GM12878 (cell line): ENCODE data around the gene SOWAHC. TPM values are rescaled to one million over a fixed set of nuclear protein-coding genes. Genes with fewer than 3 reads are reported as not detected.
"Not testable (repeated sequence)": the region's sequence is repeated elsewhere in the genome, so short reads cannot be mapped to it uniquely, and the experiment has no call there.

Experiments
- ATAC-seq: fragments of 200-7000 bp; cut with Tn5 transposase; 3 replicates; pipeline ENCODE4 v1.9.1; 2020; ENCODE audit warnings: mild to moderate bottlenecking, moderate library complexity
- BruUV-seq: library from RNA; stranded (reverse); fragments of 400-500 nt; replicated peaks from 2 replicates; lab custom pipeline; 2021; lab: Mats Ljungman, UMichigan
- CTCF ChIA-PET: fragments of 300-600 bp; sonication (Branson Sonifier 250); formaldehyde crosslinking; extraction: SDS; loops from one replicate; lab custom pipeline; 2021; ENCODE audit warnings: inconsistent platforms; lab: Yijun Ruan, JAX
- POLR2A ChIA-PET: fragments of 350-600 bp; formaldehyde crosslinking; extraction: SDS; loops from one replicate; lab custom pipeline; 2021; ENCODE audit warnings: inconsistent platforms; lab: Charles Lee
- RAD21 ChIA-PET: fragments of 300-600 bp; sonication (Branson Sonifier 250); formaldehyde crosslinking; loops from one replicate; lab custom pipeline; 2023; ENCODE audit warnings: antibody characterized with exemption; ENCODE audit not compliant: unreplicated experiment; lab: Charles Lee
- SMC1A ChIA-PET: fragments of 300-600 bp; sonication (Branson Sonifier 250); formaldehyde crosslinking; loops from one replicate; lab custom pipeline; 2023; ENCODE audit not compliant: unreplicated experiment, uncharacterized antibody; lab: Charles Lee
- DNase-seq: peaks from one replicate; pipeline ENCODE4 v3.0.0-alpha.2; 2011; ENCODE audit warnings: low read depth, low spot score
- FAIRE-seq: peaks from 3 replicates; lab custom pipeline; 2011; peaks lifted over from hg19 to GRCh38; lab: Jason Lieb, UNC
- H2AFZ ChIP-seq: 2 replicates; pipeline ENCODE4 v1.6.0; 2011; ENCODE audit warnings: low read depth, low read length, control low read depth; ENCODE audit not compliant: control insufficient read depth
- H3K27ac ChIP-seq: 2 replicates; pipeline ENCODE4 v1.5.1; 2011; ENCODE audit warnings: control low read depth; ENCODE audit not compliant: control insufficient read depth, insufficient read depth
- H3K27me3 ChIP-seq, 2 experiments: replicated peaks in 1 of 2; 2 replicates each; pipeline versions ENCODE4 v1.6.0 to v1.6.1; 2011; ENCODE audit warnings: low read length in 1 of 2; ENCODE audit not compliant: control insufficient read depth in 2 of 2, insufficient read depth in 2 of 2
- H3K36me3 ChIP-seq, 2 experiments: 2 replicates each; pipeline ENCODE4 v1.5.1; 2011; ENCODE audit warnings: low read length in 1 of 2; ENCODE audit not compliant: control insufficient read depth in 2 of 2, insufficient read depth in 2 of 2
- H3K4me1 ChIP-seq: 2 replicates; pipeline ENCODE4 v1.6.1; 2011; ENCODE audit warnings: mild to moderate bottlenecking, low read length, moderate library complexity, mixed read lengths; ENCODE audit not compliant: control insufficient read depth, insufficient read depth
- H3K4me2 ChIP-seq: 2 replicates; pipeline ENCODE4 v1.6.0; 2011; ENCODE audit warnings: control low read depth; ENCODE audit not compliant: control insufficient read depth, insufficient read depth
- H3K4me3 ChIP-seq: fragments of 200-600 bp; sonication (generic); 2 replicates; pipeline ENCODE4 v1.5.1; 2016
- H3K79me2 ChIP-seq: 2 replicates; pipeline ENCODE4 v1.6.0; 2011; ENCODE audit warnings: low read length; ENCODE audit not compliant: control insufficient read depth, insufficient read depth
- H3K9ac ChIP-seq: 2 replicates; pipeline ENCODE4 v1.8.0; 2011; ENCODE audit warnings: low read length, control low read depth, mixed read lengths; ENCODE audit not compliant: control insufficient read depth, insufficient read depth
- H3K9me3 ChIP-seq: replicated peaks from 3 replicates; pipeline ENCODE4 v1.5.1; 2011; ENCODE audit warnings: mild to moderate bottlenecking, low read length; ENCODE audit not compliant: control insufficient read depth, insufficient read depth
- H4K20me1 ChIP-seq: 2 replicates; pipeline ENCODE4 v1.6.0; 2011; ENCODE audit not compliant: control insufficient read depth, insufficient read depth
- BHLHE40 ChIP-seq, 2 experiments: fragments of 450-650 bp in 1 of 2; IDR thresholded peaks; 2 replicates each; pipeline ENCODE4 v1.6.1; 2011 to 2017; ENCODE audit warnings: low read depth in 2 of 2, borderline replicate concordance in 1 of 2, improper control_type of control experiment in 1 of 2, low read length in 1 of 2, mild to moderate bottlenecking in 1 of 2
- CHD2 ChIP-seq: IDR thresholded peaks from 2 replicates; pipeline ENCODE4 v1.6.1; 2011; ENCODE audit warnings: low read depth, low read length, improper control_type of control experiment, borderline replicate concordance
- CREM ChIP-seq: IDR thresholded peaks from 2 replicates; pipeline ENCODE4 v1.6.1; 2014; ENCODE audit warnings: antibody characterized with exemption, low read depth
- EP300 ChIP-seq, 2 experiments: fragments of 150-350 bp in 1 of 2; IDR thresholded peaks; 2 replicates each; pipeline ENCODE4 v1.6.1; 2011 to 2012; ENCODE audit warnings: low read depth in 2 of 2, low read length in 2 of 2, borderline replicate concordance in 1 of 2, improper control_type of control experiment in 1 of 2, inconsistent platforms in 1 of 2; ENCODE audit not compliant: control insufficient read depth in 1 of 2
- FOXM1 ChIP-seq: IDR thresholded peaks from 2 replicates; pipeline ENCODE4 v1.6.1; 2012; ENCODE audit warnings: low read depth, mild to moderate bottlenecking, inconsistent platforms, low read length, moderate library complexity
- JUNB ChIP-seq: IDR thresholded peaks from 2 replicates; pipeline ENCODE4 v1.6.1; 2016; ENCODE audit warnings: antibody characterized with exemption, mild to moderate bottlenecking
- SREBF2 ChIP-seq: IDR thresholded peaks from 2 replicates; pipeline ENCODE4 v1.6.1; 2012; ENCODE audit warnings: mild to moderate bottlenecking, low read length
- WGBS: methylation state at CpG from one replicate; pipeline ENCODE4 v1.1.6; 2016; ENCODE audit warnings: low lambda C conversion rate; ENCODE audit not compliant: insufficient replicate concordance, insufficient coverage; ENCODE audit errors: missing lambda C conversion rate; 5-methylcytosine and 5-hydroxymethylcytosine counted together
- in situ Hi-C: fragments of 300-500 bp; cut with MboI; formaldehyde crosslinking; loops from 9 replicates; pipeline ENCODE4 v1.14.3; 2018; ENCODE audit warnings: mixed read lengths
- intact Hi-C: fragments of 100-400 bp; cut with micrococcal nuclease; formaldehyde crosslinking; loops from one replicate; pipeline ENCODE4 v1.14.2; 2022; ENCODE audit not compliant: unreplicated experiment
- polyA plus RNA-seq, 11 experiments: library from polyadenylated mRNA; depleted of rRNA in 4 of 11; unstranded in 6 of 11; stranded (reverse) in 5 of 11; fragments of >200 nt; fragmentation: Nextera tagmentation in 4 of 11; fragmentation: Illumina TruSeq in 1 of 11; extraction: Ambion mirVana in 4 of 11; extraction: Trizol in 1 of 11; gene quantifications; 1 replicate in 1 of 11; 2 replicates in 10 of 11; pipeline versions ENCODE4 v1.2.1 to v1.2.3, GENCODE V29; 2011 to 2016; ENCODE audit warnings: inconsistent platforms in 2 of 11, missing spikeins in 2 of 11, low read depth in 1 of 11
- total RNA-seq, 4 experiments: library from RNA; depleted of rRNA in 3 of 4; stranded (reverse); fragments of >200 nt in 3 of 4; fragmentation: Illumina TruSeq in 1 of 4; extraction: Trizol in 1 of 4; gene quantifications; 2 replicates each; pipeline versions ENCODE4 v1.2.1 to v1.2.3, GENCODE V29; 2013 to 2021
- TF ChIP-seq, protein P1 (sequence below): fragments of 450-650 bp; IDR thresholded peaks from 2 replicates; pipeline ENCODE4 v1.6.1; 2017; ENCODE audit warnings: mild to moderate bottlenecking, moderate library complexity

Gene SOWAHC
- total and polyA plus RNA-seq, 10 of the 15 experiments (the other 5 are each of a cell fraction or from before 2014, with no cell fraction given), result 0.48 to 2.6 (median 1.8) TPM

DNA sequence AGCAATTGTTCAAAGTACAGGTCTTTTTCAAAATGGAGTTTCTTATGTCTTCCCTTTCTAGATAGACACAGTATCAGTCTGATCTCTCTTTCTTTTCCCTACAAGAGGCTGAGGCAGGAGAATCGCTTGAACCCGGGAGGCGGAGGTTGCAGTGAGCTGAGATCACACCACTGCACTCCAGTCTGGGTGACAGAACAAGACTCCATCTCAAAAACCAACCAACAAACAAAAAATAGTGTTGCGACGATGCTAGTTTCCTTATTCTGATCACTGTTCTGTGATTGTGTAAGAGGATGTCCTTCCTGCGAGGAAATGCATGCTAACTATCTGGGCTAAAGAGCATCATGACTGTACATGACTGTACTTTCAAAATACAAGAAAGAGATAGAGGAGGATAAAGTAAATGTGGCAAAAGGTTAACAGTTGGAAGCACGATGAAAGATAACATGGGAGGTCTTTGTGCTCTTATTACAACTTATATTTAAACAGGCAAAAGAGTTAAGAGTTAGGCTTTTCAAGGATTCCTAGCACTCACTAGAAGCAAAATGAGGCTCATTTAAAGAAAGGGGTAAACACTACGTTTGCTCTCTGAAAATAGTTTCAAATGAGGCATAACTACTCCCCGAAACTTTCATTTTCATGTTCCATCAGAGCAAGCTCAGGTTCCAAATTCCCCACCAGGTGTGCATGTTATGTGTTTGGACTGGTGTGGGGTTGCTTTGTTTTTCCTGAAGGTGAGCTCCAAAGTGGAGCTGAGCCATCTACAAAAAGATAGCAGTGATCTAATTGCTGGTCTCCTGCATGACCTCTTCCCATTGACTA is 23.8 kb downstream of the SOWAHC start (continued):
- TF ChIP-seq, protein P1, sequence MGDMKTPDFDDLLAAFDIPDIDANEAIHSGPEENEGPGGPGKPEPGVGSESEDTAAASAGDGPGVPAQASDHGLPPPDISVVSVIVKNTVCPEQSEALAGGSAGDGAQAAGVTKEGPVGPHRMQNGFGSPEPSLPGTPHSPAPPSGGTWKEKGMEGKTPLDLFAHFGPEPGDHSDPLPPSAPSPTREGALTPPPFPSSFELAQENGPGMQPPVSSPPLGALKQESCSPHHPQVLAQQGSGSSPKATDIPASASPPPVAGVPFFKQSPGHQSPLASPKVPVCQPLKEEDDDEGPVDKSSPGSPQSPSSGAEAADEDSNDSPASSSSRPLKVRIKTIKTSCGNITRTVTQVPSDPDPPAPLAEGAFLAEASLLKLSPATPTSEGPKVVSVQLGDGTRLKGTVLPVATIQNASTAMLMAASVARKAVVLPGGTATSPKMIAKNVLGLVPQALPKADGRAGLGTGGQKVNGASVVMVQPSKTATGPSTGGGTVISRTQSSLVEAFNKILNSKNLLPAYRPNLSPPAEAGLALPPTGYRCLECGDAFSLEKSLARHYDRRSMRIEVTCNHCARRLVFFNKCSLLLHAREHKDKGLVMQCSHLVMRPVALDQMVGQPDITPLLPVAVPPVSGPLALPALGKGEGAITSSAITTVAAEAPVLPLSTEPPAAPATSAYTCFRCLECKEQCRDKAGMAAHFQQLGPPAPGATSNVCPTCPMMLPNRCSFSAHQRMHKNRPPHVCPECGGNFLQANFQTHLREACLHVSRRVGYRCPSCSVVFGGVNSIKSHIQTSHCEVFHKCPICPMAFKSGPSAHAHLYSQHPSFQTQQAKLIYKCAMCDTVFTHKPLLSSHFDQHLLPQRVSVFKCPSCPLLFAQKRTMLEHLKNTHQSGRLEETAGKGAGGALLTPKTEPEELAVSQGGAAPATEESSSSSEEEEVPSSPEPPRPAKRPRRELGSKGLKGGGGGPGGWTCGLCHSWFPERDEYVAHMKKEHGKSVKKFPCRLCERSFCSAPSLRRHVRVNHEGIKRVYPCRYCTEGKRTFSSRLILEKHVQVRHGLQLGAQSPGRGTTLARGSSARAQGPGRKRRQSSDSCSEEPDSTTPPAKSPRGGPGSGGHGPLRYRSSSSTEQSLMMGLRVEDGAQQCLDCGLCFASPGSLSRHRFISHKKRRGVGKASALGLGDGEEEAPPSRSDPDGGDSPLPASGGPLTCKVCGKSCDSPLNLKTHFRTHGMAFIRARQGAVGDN, result peak; percentile 83

DNA sequence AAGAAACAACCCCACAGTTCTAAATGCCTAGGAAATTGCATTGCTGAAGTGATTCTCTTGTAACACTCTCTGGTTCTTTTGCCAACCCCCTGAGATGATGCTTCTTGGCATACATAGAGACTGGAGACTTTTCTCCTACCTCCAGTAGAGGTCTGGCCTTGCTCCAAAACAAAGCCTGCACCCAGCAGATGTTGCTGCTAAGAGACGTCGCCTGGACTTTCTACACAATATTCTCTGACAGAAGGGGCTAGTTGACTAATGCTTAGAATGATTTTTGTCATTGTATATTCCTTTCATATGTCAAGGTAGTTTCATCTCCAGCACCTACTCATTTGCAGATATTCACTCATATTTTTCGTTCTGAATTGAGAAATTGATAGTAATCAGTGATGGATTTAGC is 24.6 kb downstream of the SOWAHC start:
- Histone ChIP-seq H3K4me1 (peaks cover 32% of the 10 kb centered on the region), H3K4me2 (peak overlapping the region; percentile 87; the same call in 1 of the 2 replicates), H3K4me3 (no peak overlapping the region), H3K27me3 (no peaks in the 10 kb centered on the region), H3K79me2 (no peaks in the 10 kb centered on the region), H4K20me1 (no peaks in the 10 kb centered on the region), H3K36me3 (no peaks in the 10 kb centered on the region), H3K27ac (peak overlapping the region; percentile 91), H3K9me3 (peaks cover 2% of the 10 kb centered on the region; the same call in 2 of the 3 replicates), H2AFZ (no peak overlapping the region), H3K9ac (no peak overlapping the region)
- intact Hi-C loops (no loop called here), in situ Hi-C loops (no loop called here)
- SMC1A ChIA-PET, result interaction anchor here (0.7 to 2.2 kb wide), 11 partner anchors 12 to 124 kb away, joined by 3 to 8 read pairs (median 3); no protein-coding TSS in a partner anchor
- BruUV-seq, result no TSS peak
- 2% methylated on average over 3 of the region's 3 CpGs for WGBS
- ATAC-seq (peak; percentile 78), FAIRE-seq (no peak), DNase-seq (no peak)
- TF ChIP-seq CREM, result peak; percentile 30; the same call in 1 of the 2 replicates
- peak; percentile 81 for TF ChIP-seq JUNB
- TF ChIP-seq SREBF2, result no peak
- no peak for TF ChIP-seq BHLHE40 (IDR thresholded peaks at IDR 0.05; ENCODE audit: borderline replicate concordance in 1 of 2, low read depth in 2 of 2, low read length in 1 of 2)
- TF ChIP-seq FOXM1, result no peak
- TF ChIP-seq EP300 (IDR thresholded peaks at IDR 0.05; ENCODE audit: borderline replicate concordance in 1 of 2, control insufficient read depth in 1 of 2, low read depth in 2 of 2, low read length in 2 of 2), result peak; percentile 23 to 26; a peak in 2 of 4 replicates
- no peak for TF ChIP-seq CHD2
- CTCF ChIA-PET, result interaction anchor here (0.7 to 1.8 kb wide), 4 partner anchors 24 to 129 kb away, joined by 3 to 11 read pairs (median 4); partner anchors contain the start of gene SOWAHC
- POLR2A ChIA-PET, result interaction anchor here (1.0 to 1.7 kb wide), 4 partner anchors 10 to 30 kb away, joined by 3 to 8 read pairs (median 6); partner anchors contain the start of genes SEPTIN10 and SOWAHC
- RAD21 ChIA-PET, result interaction anchor here (0.7 to 1.3 kb wide), 7 partner anchors 26 to 257 kb away, joined by 3 to 10 read pairs (median 3); partner anchors contain the start of gene SEPTIN10

DNA sequence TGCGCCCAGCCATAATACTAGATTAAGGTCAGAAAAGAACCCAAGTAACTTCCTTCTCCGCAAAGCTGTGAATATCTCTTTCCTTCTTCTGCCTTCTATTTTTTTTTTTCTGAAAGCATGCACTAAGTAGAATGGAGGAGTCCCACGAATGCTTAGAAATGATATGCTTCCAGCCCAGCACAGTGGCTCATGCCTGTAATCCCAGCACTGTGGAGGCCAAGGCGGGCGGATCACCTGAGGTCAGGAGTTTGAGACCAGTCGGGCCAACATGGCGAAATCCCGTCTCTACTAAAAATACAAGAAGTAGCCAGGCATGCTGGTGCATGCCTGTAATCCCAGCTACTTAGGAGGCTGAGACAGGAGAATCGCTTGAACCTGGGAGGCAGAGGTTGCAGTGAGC is 25.8 kb downstream of the SOWAHC start:
- H3K27ac ChIP-seq, SMC1A ChIA-PET, H3K9ac ChIP-seq, intact Hi-C loops, H3K79me2 ChIP-seq, H3K4me2 ChIP-seq, H3K27me3 ChIP-seq, DNase-seq, H3K4me3 ChIP-seq, H3K9me3 ChIP-seq, RAD21 ChIA-PET, BruUV-seq, FAIRE-seq, H3K36me3 ChIP-seq, in situ Hi-C loops, H2AFZ ChIP-seq, ATAC-seq, H4K20me1 ChIP-seq: not testable (repeated sequence)
- 93% methylated on average over 9 of the region's 9 CpGs for WGBS
- peaks cover 39% of the 10 kb centered on the region for H3K4me1 ChIP-seq
- POLR2A ChIA-PET, result interaction anchor here (0.6 kb wide), 1 partner anchor 30 kb away, joined by 3 read pairs; no protein-coding TSS in a partner anchor
- CTCF ChIA-PET, result interaction anchor here (1.1 kb wide), 1 partner anchor 20 kb away, joined by 3 read pairs; no protein-coding TSS in a partner anchor
